Measurements from ENCODE around the gene ATF3. TPM values are rescaled to one million over a fixed set of nuclear protein-coding genes. Genes with fewer than 3 reads are reported as not detected.

ATF3 gene
- total RNA-seq, 1 experiment from 2014 or later: 13.0 TPM

DNA sequence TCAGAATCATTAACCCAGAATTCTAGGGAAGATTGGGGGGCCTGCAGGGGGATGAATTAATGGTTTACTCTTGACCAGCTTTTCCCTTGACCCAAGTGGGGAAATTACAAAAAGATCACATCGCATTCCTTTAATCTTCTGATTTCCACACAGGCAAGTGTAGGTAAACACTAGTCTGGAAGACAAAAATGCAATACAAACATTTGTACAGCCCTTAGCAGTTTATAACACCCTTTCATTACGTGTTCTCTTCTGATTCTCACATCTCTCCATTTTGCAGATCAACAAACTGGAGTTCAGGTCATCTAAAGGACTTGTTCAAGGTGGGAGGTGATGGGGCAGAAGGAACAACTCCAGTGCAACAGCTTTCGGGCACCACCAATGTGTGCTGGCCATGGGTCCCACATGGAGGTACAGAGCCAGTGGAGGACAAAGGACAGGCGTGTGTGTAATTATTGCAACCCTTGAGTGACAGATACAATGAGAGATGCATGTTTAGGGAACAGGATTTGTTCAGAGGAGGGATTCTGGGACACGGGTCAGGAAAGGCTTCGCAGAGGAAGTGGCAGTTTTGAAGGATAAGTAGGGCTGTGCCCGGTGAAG is 20.4 kb downstream of the ATF3 start:
- CTCF ChIA-PET: no interaction called here
- intact Hi-C loops (cut with micrococcal nuclease; ENCODE audit: unreplicated experiment): no loop called here
- no TSS peak for BruUV-seq (replicated peaks)
- Mint-ChIP-seq H3K9me3 (ENCODE audit: low read depth, unreplicated experiment) (no peaks in the 10 kb centered on the region), H3K27me3 (ENCODE audit: unreplicated experiment) (no peaks in the 10 kb centered on the region), H3K4me1 (ENCODE audit: low read depth, unreplicated experiment) (no peaks in the 10 kb centered on the region), H3K4me3 (ENCODE audit: low read depth, unreplicated experiment) (no peak overlapping the region), H3K27ac (ENCODE audit: unreplicated experiment) (no peak overlapping the region), H3K36me3 (ENCODE audit: insufficient read depth, unreplicated experiment) (peaks cover 8% of the 10 kb centered on the region)
- DNase-seq: no peak
- TF ChIP-seq, protein P1, sequence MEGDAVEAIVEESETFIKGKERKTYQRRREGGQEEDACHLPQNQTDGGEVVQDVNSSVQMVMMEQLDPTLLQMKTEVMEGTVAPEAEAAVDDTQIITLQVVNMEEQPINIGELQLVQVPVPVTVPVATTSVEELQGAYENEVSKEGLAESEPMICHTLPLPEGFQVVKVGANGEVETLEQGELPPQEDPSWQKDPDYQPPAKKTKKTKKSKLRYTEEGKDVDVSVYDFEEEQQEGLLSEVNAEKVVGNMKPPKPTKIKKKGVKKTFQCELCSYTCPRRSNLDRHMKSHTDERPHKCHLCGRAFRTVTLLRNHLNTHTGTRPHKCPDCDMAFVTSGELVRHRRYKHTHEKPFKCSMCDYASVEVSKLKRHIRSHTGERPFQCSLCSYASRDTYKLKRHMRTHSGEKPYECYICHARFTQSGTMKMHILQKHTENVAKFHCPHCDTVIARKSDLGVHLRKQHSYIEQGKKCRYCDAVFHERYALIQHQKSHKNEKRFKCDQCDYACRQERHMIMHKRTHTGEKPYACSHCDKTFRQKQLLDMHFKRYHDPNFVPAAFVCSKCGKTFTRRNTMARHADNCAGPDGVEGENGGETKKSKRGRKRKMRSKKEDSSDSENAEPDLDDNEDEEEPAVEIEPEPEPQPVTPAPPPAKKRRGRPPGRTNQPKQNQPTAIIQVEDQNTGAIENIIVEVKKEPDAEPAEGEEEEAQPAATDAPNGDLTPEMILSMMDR (IDR thresholded peaks at IDR 0.05; ENCODE audit: unreplicated experiment): no peak

DNA sequence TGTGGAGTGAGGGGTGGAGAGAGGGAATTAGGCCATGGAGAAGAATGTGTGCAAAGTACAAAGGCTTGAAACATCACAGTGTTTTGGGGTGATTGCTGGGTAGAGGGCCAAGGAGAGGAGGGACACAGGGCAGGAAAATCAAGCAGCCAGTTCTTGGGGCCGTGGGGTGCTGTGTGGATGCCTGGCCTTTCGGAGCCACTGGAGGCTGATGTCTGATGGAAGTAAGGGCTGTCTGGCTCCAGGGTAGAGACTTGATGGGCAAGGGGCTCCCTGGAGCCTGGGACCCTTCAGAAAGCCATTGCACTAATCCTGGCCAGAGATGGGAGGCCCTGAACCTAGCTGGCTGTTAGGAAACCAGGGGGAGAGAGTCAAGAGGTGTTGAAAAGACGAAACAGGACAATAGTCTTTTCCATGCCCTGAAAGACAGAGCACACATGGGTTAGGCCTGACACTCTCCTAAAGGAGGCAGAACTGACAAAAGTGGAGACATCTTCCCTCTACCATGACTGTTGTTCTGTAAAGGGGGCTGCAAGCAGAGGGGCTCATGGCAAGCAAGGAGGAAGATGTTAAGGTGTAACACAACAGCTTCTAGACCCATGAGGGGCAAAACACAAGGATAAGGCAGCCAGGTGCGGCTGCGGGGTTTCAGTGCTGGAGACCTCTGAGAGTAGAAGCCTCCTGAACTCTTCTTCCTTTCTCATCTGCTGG is 21.0 kb downstream of the ATF3 start:
- H3K9me3 Mint-ChIP-seq (ENCODE audit: low read depth, unreplicated experiment): no peaks in the 10 kb centered on the region
- no peak overlapping the region for H3K27ac Mint-ChIP-seq (ENCODE audit: unreplicated experiment)
- H3K4me1 Mint-ChIP-seq (ENCODE audit: low read depth, unreplicated experiment): peaks cover 1% of the 10 kb centered on the region
- H3K36me3 Mint-ChIP-seq (ENCODE audit: insufficient read depth, unreplicated experiment): peaks cover 8% of the 10 kb centered on the region
- TF ChIP-seq, protein P1 (IDR thresholded peaks at IDR 0.05; ENCODE audit: unreplicated experiment): no peak
- intact Hi-C loops (cut with micrococcal nuclease; ENCODE audit: unreplicated experiment): no loop called here
- H3K27me3 Mint-ChIP-seq (ENCODE audit: unreplicated experiment): no peaks in the 10 kb centered on the region
- no TSS peak for BruUV-seq (replicated peaks)
- no peak overlapping the region for H3K4me3 Mint-ChIP-seq (ENCODE audit: low read depth, unreplicated experiment)
- no peak for DNase-seq
- CTCF ChIA-PET: no interaction called here

DNA sequence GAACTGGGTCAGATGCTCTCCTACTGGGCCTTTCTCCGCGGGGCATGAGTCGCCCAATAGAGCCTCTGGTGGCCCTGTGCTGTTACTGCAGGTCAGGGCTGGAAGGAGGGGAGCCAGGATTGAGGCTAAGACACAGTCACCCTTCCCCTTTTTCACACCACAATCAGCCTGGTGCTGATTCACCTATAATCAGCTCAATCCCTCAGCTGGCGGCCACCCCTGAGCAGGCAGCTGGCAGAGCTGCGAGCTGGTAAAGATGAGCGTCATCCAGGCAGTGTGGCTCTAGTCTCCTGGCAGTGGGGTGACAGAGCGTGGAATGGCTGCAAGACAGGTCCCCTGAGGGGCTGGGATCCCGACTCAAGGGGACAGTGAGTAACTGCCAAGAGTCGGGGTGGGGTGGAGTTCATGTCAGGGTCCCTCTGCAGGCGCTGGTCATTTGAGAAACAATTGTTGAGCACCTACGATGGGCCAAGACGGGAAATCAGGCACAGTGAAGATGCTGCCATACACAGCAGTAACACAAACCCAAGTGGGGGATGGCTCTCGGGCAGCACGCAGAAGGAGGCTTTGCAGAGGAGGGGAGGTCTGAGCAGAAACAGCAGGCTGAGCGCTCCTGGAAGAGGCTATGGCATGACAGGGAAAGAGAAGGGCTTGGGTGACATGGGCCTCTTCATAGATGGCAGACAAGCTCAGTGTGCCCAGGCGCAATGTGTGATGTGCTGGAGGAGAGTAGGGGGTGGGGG is 21.8 kb downstream of the ATF3 start:
- no TSS peak for BruUV-seq (replicated peaks)
- Mint-ChIP-seq H3K9me3 (ENCODE audit: low read depth, unreplicated experiment) (no peaks in the 10 kb centered on the region), H3K27me3 (ENCODE audit: unreplicated experiment) (no peaks in the 10 kb centered on the region), H3K4me1 (ENCODE audit: low read depth, unreplicated experiment) (peaks cover 9% of the 10 kb centered on the region), H3K27ac (ENCODE audit: unreplicated experiment) (no peak overlapping the region), H3K4me3 (ENCODE audit: low read depth, unreplicated experiment) (no peak overlapping the region), H3K36me3 (ENCODE audit: insufficient read depth, unreplicated experiment) (peaks cover 7% of the 10 kb centered on the region)
- TF ChIP-seq, protein P1 (IDR thresholded peaks at IDR 0.05; ENCODE audit: unreplicated experiment): peak; percentile 87
- peak; percentile 68 for DNase-seq
- intact Hi-C loops (cut with micrococcal nuclease; ENCODE audit: unreplicated experiment): no loop called here
- CTCF ChIA-PET: no interaction called here

DNA sequence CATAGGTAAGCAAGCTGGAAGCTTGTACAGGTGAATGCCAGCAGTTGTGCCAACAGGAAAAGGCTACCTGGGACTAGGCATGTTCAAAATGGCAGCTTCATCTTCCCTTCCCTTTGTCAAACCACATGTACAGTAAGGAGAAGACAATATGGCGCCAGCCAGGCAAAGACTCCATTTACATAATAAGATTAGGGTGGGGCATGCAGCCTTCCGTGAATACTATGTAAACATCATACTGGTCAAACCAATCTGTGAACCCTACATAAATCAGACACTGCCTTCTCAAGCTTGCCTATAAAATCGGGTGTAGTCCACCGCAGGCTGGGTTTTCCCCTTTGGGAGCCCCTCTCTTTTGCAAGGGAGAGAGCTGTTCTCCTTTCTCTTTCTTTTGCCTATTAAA is 24.6 kb downstream of the ATF3 start:
- Mint-ChIP-seq H3K9me3 (ENCODE audit: low read depth, unreplicated experiment) (no peaks in the 10 kb centered on the region), H3K27ac (ENCODE audit: unreplicated experiment) (no peak overlapping the region)
- CTCF ChIA-PET: no interaction called here

More for the DNA sequence above, 24.6 kb downstream of the ATF3 start:
- no peak for DNase-seq
- TF ChIP-seq, protein P1 (IDR thresholded peaks at IDR 0.05; ENCODE audit: unreplicated experiment): no peak
- no TSS peak for BruUV-seq (replicated peaks)
- intact Hi-C loops (cut with micrococcal nuclease; ENCODE audit: unreplicated experiment): no loop called here
- H3K27me3 Mint-ChIP-seq (ENCODE audit: unreplicated experiment): peaks cover 9% of the 10 kb centered on the region
- H3K4me1 Mint-ChIP-seq (ENCODE audit: low read depth, unreplicated experiment): peaks cover 9% of the 10 kb centered on the region
- H3K36me3 Mint-ChIP-seq (ENCODE audit: insufficient read depth, unreplicated experiment): no peaks in the 10 kb centered on the region
- no peak overlapping the region for H3K4me3 Mint-ChIP-seq (ENCODE audit: low read depth, unreplicated experiment)
